NCI-H460 (cell line): ENCODE data around the gene RANBP10. TPM values are rescaled to one million over a fixed set of nuclear protein-coding genes. Genes with fewer than 3 reads are reported as not detected.
A peak's percentile ranks its signal among the peaks of the same experiment; 100 is the strongest.

Source experiments
- DNase-seq: peaks from one replicate; pipeline ENCODE4 v3.0.0-alpha.2; 2016; ENCODE audit warnings: low read depth; ENCODE audit errors: extremely low read depth
- total RNA-seq: library from RNA; depleted of rRNA; stranded (reverse); fragments of >200 nt; shearing (Covaris generic); gene quantifications from 2 replicates; pipeline ENCODE4 v1.2.3, GENCODE V29; 2014

Gene RANBP10
- total RNA-seq, 1 experiment from 2014 or later, result 6.8 TPM

DNA sequence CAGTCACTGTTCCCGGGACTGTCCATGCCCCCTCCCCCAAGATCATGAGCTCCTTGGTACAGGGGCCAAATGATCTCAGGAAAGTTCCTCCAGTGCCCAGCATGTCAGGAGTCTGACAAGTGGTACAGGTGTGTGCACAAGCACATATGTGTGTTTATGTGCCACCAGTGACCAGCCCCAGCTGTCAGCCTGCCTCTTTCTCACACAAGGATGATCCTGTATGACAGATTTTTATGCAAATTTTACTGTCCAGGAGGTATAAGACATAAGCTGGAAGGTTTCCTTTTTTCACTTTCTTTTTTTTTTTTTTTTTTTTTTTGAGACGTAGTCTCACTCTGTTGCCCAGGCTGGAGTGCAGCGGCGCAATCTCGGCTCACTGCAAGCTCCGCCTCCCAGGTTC, 55.9 kb downstream of the RANBP10 start:
- no peak for DNase-seq

DNA sequence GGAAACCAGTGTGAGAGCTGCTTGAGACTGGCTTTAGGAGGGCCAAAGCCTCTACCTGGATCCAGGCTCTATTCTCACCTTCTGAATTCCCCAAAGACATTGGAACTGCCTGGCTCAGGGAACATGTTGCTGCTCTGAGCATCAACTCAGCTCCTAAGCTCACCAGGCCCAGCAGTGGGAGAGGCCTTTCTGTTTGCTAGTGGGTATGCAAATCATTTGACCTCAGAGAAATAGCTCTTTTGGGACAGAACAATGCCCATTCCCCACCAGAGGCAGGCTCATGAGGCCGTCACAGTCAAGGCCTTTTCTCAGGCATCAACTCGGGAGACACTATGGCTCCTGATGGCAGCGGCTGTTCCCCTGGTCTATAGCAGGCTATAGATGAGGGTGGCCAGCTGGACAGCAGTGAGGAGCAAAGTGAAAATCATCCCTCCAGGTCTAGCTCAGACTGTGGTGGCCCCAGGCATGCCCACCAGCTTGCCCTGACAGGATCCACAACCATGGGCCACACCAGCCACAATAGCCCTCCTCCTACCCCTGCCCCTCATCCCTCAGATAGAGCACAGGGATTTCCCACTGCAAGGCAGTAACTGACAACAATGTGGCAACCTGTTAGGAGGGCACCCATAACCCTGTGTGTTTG, 56.8 kb downstream of the RANBP10 start:
- no peak for DNase-seq

DNA sequence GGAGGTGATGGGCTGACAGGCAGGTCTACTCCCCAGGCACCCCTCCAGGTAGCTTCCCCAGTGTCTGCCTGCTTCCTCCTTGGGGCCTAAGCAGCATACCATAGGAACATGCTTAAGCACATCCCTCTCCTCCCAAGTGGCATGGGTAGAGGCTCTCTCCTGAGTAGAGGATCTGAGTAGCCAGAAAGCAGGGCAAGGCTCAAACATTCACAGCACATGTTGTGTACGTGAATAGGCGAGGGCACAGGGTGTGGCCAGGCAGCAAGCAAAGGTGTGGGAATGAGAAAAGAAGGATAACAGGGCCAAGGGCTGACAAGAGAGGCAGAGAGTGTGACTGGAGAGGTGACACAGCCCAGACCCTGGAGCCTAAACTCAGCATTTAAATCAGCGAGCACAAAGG, 57.5 kb downstream of the RANBP10 start:
- DNase-seq, result no peak

DNA sequence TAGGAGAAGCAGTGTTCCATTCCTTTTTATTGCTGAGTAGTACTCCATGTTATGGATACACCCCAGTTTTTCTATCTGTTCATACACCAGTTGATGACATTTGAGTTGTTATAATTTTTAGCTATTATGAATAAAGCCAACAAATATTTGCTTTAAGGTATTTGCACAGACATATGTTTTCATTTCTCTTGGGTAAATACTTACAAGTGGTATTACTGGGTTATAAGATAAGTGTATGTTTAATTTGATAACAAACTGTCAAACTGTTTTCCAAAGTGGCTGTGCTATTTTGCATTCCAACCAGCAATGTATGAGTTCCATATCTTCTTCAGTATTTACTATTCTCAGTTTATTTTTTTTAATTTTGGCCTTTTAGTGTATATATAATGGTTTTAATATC, 59.5 kb downstream of the RANBP10 start:
- DNase-seq, result no peak

- no peak for DNase-seq
Observed at GRCh38 chr16:67741118-67741517, 65.2 kb downstream of the RANBP10 start.

- DNase-seq, result no peak
Observed at GRCh38 chr16:67740391-67740790, 66.0 kb downstream of the RANBP10 start.

DNA sequence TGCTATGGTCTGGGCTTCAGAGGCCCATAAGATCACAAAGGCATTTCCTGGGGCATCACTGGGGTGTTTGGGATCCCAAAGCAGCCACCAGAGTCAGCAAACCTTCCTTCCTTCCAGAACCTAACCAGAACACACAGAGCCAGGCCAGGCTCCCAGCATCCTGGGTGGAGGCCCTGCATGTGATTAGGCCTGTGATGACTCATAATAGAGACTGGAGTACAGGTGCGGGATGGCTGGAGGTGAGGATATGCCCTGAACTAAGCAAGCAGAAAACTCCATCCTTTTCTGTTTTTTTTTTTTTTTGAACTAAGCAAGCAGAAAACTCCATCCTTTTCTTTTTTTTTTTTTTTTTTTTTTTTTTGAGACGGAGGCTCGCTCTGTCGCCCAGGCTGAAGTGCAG, 69.5 kb downstream of the RANBP10 start:
- no peak for DNase-seq

GRCh38 chr16:67734731-67735201, 71.6 kb downstream of the RANBP10 start:
- no peak for DNase-seq

GRCh38 chr16:67733734-67734470, 72.5 kb downstream of the RANBP10 start:
- no peak for DNase-seq

DNA sequence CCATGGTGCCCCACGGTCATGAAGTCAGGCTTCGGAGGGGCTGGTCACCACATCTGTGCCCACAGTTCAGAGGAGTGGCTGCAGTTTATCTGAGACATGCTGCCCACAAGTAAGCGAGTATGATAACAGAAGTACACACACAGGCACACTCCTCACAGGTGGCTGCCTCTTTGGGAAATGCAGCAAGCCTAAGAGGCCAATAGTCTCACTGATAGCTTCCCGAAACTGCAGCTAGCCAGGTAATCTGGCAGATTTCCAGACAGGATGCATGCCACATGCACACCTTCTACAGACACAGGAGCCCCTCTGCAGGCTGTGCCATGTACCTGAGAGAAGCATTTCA, 74.6 kb downstream of the RANBP10 start:
- no peak for DNase-seq

DNA sequence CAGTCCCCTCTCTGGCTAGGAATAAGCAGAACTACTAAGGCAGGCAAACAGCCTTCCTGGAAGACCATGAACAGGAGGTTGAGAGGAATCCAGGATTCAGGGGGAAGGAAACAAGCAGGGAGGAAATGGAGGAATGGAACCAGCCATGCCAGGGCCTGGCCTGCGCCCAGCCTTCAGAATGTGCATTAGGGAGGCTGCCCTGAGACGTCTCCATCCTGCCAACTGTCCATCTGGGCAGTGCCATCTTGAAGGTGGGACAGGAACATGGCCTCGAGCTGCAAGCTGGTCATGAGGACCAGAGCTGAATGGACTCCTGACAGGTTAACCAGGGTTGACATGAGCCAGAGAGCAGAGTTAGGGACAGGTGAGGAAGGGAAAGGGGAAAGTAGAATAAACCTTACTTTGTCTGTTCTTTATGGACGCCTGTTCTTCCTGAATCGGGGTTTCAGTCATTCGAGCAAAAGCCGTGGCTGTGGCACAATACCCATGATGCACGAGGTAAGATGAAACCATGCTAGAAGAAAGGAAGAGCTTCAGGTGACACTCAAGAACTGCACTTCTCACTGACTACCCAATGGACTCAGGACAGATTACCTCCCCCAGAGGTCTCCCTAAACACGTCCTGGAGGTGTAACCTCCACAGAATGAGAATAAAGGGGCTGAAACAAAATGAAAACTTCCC, 75.1 kb downstream of the RANBP10 start:
- no peak for DNase-seq

DNA sequence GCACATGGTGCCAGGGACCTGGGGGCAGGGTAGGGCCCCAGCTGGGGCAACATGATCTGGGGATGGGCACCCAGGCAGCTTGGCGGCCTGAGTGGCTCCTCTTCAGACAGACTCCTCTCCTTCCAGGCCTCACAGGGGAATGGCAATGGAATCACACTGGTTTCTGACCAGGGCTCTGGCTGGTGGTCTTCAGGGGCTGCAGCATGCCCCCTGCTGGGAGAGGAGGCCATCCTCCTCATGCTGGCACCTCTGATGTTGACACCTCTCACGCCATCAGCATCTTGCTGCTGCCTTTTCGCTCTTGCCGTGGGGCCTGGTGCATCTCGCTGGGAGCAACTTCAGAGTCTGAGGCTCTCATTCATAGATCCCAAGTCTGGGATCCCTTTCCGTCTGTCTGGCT, 76.0 kb downstream of the RANBP10 start:
- DNase-seq, result no peak

DNA sequence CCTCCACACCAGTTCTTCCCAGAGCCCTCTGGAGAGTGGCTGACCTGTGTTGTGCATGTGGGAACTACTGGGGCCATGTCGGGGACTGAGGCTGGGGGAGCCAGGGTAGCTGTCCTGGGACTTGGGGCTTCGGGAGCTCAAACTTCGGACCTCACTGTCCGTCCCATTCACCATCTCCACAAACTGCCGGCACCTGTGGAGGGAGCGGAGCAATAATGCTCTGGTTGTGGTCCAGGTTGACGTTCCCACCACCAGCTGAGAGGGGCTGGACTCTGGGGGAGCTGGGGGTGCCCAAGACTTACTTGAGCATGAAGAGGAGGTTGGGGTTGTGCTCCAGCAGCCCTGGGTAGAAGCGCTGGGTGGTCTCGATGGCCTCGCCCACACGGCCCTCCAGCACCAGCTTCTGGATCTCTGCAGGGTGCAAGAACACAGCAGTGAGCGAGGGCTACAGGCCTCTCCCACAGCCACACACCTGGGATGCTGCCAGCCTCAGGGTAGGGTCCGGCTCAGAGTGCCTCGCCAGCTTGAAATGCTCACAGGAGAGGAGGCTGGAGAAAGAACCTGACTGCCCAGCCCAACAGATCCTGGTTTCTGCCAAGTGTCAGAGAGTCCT, 76.6 kb downstream of the RANBP10 start:
- DNase-seq, result no peak

GRCh38 chr16:67727521-67728485, 78.6 kb downstream of the RANBP10 start:
- DNase-seq, result no peak

DNA sequence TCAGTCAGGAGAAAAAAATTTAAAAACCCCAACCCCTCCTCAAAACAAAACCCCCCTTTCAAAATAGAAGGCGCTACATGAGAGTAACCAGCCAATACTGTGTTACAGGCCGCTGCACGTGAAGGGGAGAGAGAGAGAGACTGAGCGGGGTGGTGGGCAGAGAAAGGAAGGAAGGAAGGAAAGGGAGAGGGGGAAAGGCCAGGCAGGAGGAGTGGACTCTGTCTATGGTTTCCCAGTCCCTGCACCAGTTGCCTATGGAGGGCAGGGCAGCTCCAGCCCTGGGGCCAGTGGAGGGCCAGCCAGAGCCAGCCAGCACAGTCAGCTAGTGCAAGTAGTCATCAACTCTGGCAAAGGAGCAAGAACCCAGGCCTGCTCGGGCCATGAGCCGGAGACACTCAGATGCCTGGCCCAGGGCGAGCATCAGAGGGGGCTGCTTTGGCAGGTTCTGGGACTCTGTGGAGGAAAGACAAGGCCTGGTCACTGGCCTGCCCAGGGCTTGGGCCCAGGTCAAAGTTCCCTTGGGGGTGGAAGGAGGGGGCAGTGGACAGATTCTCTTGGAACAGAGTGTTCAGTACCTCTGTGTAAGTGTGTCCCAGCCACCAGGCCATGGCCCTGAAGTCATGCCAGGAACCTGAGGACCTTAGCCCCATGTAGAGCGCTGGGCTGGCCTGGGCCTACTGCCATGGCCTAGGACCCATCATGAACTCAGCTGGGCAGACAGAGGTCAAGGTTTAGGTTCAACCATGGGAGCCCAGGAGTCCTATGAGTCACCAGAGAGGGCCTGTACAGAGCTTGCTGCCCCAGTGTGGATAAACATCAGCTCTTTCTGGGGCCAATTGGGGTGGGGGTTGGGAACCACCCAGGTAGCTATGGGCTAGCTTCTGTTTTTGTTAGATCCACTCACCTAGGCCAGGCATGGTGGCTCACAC, 80.0 kb downstream of the RANBP10 start:
- no peak for DNase-seq

GRCh38 chr16:67723911-67724305, 82.5 kb downstream of the RANBP10 start:
- DNase-seq, result no peak

- no peak for DNase-seq
Observed at GRCh38 chr16:67723151-67723910, 83.0 kb downstream of the RANBP10 start.

DNA sequence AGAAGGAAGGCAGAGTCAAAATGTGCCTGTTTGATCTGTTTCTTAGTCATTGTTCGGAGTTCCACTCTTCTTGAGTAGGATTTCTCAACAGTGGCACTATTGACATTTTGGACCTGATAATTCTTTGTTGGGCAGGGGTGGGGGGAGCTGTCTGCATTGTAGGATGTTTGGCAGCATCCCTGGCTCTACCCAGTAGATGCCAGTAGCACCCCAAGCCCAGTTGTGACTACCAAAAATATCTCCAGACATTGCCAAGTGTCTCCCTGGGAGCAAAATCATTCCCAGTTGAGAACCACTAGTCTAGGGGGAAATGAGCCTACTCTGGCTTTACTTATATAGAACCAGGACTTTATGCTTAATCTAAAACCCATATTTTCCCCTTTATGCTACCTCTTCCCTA, 86.1 kb downstream of the RANBP10 start:
- DNase-seq, result no peak

- DNase-seq, result peak; percentile 25
Observed at GRCh38 chr16:67719778-67720144, 86.6 kb downstream of the RANBP10 start.
